OCI-LY1 (cell line): ENCODE measurements around the gene HIPK1.

ENCODE experiments used
- H2AFZ ChIP-seq: fragments of 200-600 bp; sonication (generic), shearing (Covaris generic); 2 replicates; pipeline ENCODE4 v1.6.0; 2014; ENCODE audit warnings: antibody characterized with exemption, mild to moderate bottlenecking, low read length
- H3F3A ChIP-seq: fragments of 200-600 bp; sonication (generic), shearing (Covaris generic); 2 replicates; pipeline ENCODE4 v1.6.0; 2014; ENCODE audit warnings: mild to moderate bottlenecking, antibody characterized with exemption, low read length, moderate library complexity; ENCODE audit not compliant: insufficient read depth
- H3K27ac ChIP-seq: fragments of 200-600 bp; sonication (generic); 2 replicates; pipeline ENCODE4 v1.5.1; 2014; ENCODE audit warnings: low read length, mixed run types, mild to moderate bottlenecking, low read depth; ENCODE audit not compliant: poor library complexity, severe bottlenecking
- H3K27me3 ChIP-seq: fragments of 200-600 bp; sonication (generic); 2 replicates; pipeline ENCODE4 v1.6.0; 2014; ENCODE audit warnings: antibody characterized with exemption, mild to moderate bottlenecking, low read length, moderate library complexity; ENCODE audit not compliant: insufficient read depth
- H3K36me3 ChIP-seq: fragments of 200-600 bp; sonication (generic); 2 replicates; pipeline ENCODE4 v1.6.1; 2014; ENCODE audit warnings: mild to moderate bottlenecking, antibody characterized with exemption, low read length, moderate library complexity, mixed read lengths; ENCODE audit not compliant: insufficient read depth
- H3K4me1 ChIP-seq: fragments of 200-600 bp; sonication (generic); 2 replicates; pipeline ENCODE4 v1.5.1; 2014; ENCODE audit warnings: mild to moderate bottlenecking, low read length, moderate library complexity; ENCODE audit not compliant: insufficient read depth, severe bottlenecking
- H3K4me2 ChIP-seq: fragments of 200-600 bp; sonication (generic), shearing (Covaris generic); 2 replicates; pipeline ENCODE4 v1.6.1; 2014; ENCODE audit warnings: low read length
- H3K4me3 ChIP-seq: fragments of 200-600 bp; sonication (generic); 2 replicates; pipeline ENCODE4 v1.5.1; 2014; ENCODE audit warnings: low read length, low read depth, mild to moderate bottlenecking, mixed read lengths; ENCODE audit not compliant: poor library complexity, severe bottlenecking
- H3K79me2 ChIP-seq: fragments of 200-600 bp; shearing (Covaris generic); 2 replicates; pipeline ENCODE4 v1.6.1; 2016; ENCODE audit warnings: mixed run types, low read length, mixed read lengths; ENCODE audit not compliant: insufficient read depth
- H3K9ac ChIP-seq: fragments of 200-600 bp; sonication (generic), shearing (Covaris generic); 2 replicates; pipeline ENCODE4 v1.6.1; 2014; ENCODE audit warnings: mild to moderate bottlenecking, low read length, mixed read lengths
- H3K9me2 ChIP-seq: fragments of 200-600 bp; sonication (generic), shearing (Covaris generic); 2 replicates; pipeline ENCODE4 v1.6.1; 2014; ENCODE audit warnings: low read depth, mild to moderate bottlenecking, low read length, mixed read lengths
- H3K9me3 ChIP-seq: fragments of 200-600 bp; shearing (Covaris generic); 2 replicates; pipeline ENCODE4 v1.6.1; 2014; ENCODE audit warnings: low read length, mixed read lengths
- H4K20me1 ChIP-seq: fragments of 200-600 bp; sonication (generic), shearing (Covaris generic); 2 replicates; pipeline ENCODE4 v1.6.0; 2016; ENCODE audit warnings: mild to moderate bottlenecking, low read length; ENCODE audit not compliant: insufficient read depth
- CTCF ChIP-seq: fragments of 200-600 bp; sonication (generic), shearing (Covaris generic); IDR thresholded peaks from 2 replicates; pipeline ENCODE4 v1.5.1; 2017; ENCODE audit warnings: mild to moderate bottlenecking, antibody characterized with exemption, low read length, moderate library complexity, mixed read lengths
- EZH2 ChIP-seq: fragments of 200-600 bp; sonication (generic), shearing (Covaris generic); IDR thresholded peaks from 2 replicates; pipeline ENCODE4 v1.8.0; 2017; ENCODE audit warnings: borderline replicate concordance, mixed run types, mild to moderate bottlenecking, antibody characterized with exemption, low read length, moderate library complexity, mixed read lengths

HIPK1 gene

GRCh38 chr1:113891631-113892220, 37.4 kb upstream of the HIPK1 start:
- Histone ChIP-seq H3K27me3 (no peaks in the 10 kb centered on the region), H3K27ac (no peak overlapping the region), H3K4me2 (no peak overlapping the region), H2AFZ (no peak overlapping the region), H3K9me3 (no peaks in the 10 kb centered on the region), H3K4me1 (peaks cover 5% of the 10 kb centered on the region), H3K36me3 (peaks cover 30% of the 10 kb centered on the region), H4K20me1 (no peaks in the 10 kb centered on the region), H3K79me2 (no peaks in the 10 kb centered on the region), H3F3A (no peaks in the 10 kb centered on the region), H3K9me2 (no peaks in the 10 kb centered on the region), H3K9ac (no peak overlapping the region), H3K4me3 (no peak overlapping the region)
- no peak for TF ChIP-seq CTCF
- no peak for TF ChIP-seq EZH2

GRCh38 chr1:113893267-113893666, 35.9 kb upstream of the HIPK1 start:
- Histone ChIP-seq H4K20me1 (no peaks in the 10 kb centered on the region), H3F3A (no peaks in the 10 kb centered on the region), H3K36me3 (peaks cover 46% of the 10 kb centered on the region), H3K4me1 (peaks cover 5% of the 10 kb centered on the region), H3K79me2 (no peaks in the 10 kb centered on the region), H3K9ac (no peak overlapping the region), H3K9me2 (no peaks in the 10 kb centered on the region), H3K27me3 (no peaks in the 10 kb centered on the region), H3K9me3 (no peaks in the 10 kb centered on the region), H2AFZ (no peak overlapping the region), H3K4me2 (no peak overlapping the region), H3K27ac (no peak overlapping the region), H3K4me3 (no peak overlapping the region)
- TF ChIP-seq CTCF (no peak), EZH2 (no peak)

- H3K4me1 ChIP-seq, result peaks cover 5% of the 10 kb centered on the region
- no peak overlapping the region for H3K4me3 ChIP-seq
- no peak overlapping the region for H2AFZ ChIP-seq
- no peaks in the 10 kb centered on the region for H3K79me2 ChIP-seq
- no peaks in the 10 kb centered on the region for H3K27me3 ChIP-seq
- no peaks in the 10 kb centered on the region for H4K20me1 ChIP-seq
- H3K27ac ChIP-seq, result no peak overlapping the region
- H3K4me2 ChIP-seq, result no peak overlapping the region
- H3K36me3 ChIP-seq, result peaks cover 64% of the 10 kb centered on the region
- no peaks in the 10 kb centered on the region for H3K9me2 ChIP-seq
- TF ChIP-seq EZH2 (no peak), CTCF (no peak)
- no peaks in the 10 kb centered on the region for H3F3A ChIP-seq
- H3K9me3 ChIP-seq, result no peaks in the 10 kb centered on the region
- no peak overlapping the region for H3K9ac ChIP-seq
Observed at GRCh38 chr1:113895098-113895497, 34.0 kb upstream of the HIPK1 start.
